ENCODE measurements around the gene RBM27.

DNA sequence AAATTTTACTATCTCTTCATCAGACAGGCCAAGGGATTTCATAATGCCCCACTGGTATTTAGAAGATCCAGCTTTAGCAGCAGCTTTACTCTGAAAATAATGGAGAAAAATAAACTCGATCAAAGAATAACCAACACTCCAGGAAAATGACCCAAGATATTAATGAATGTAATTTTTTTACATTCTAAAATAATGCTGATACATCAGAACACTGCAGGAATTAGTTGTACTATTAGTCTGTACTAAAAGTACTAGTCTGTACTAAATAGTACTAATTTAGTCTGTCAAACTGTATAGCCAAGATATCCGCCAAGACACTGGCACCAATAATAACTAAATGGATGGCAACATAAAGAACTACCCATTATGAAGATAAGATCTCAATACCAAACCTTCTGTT is 39.0 kb upstream of the RBM27 start:
- TF ChIP-seq, protein P1, sequence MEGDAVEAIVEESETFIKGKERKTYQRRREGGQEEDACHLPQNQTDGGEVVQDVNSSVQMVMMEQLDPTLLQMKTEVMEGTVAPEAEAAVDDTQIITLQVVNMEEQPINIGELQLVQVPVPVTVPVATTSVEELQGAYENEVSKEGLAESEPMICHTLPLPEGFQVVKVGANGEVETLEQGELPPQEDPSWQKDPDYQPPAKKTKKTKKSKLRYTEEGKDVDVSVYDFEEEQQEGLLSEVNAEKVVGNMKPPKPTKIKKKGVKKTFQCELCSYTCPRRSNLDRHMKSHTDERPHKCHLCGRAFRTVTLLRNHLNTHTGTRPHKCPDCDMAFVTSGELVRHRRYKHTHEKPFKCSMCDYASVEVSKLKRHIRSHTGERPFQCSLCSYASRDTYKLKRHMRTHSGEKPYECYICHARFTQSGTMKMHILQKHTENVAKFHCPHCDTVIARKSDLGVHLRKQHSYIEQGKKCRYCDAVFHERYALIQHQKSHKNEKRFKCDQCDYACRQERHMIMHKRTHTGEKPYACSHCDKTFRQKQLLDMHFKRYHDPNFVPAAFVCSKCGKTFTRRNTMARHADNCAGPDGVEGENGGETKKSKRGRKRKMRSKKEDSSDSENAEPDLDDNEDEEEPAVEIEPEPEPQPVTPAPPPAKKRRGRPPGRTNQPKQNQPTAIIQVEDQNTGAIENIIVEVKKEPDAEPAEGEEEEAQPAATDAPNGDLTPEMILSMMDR (IDR thresholded peaks at IDR 0.05) = no peak
- no peak for TF ChIP-seq POLR2A (IDR thresholded peaks at IDR 0.05)
